ENCODE data around the gene SNRNP200. TPM values are rescaled to one million over a fixed set of nuclear protein-coding genes. Genes with fewer than 3 reads are reported as not detected.
A peak's percentile ranks its signal among the peaks of the same experiment; 100 is the strongest.

Gene SNRNP200
- total and polyA plus RNA-seq, 4 donors: 65.9 to 106 (median 88.0) TPM

GRCh38 chr2:96306370-96306769 lies 1.0 kb upstream of the SNRNP200 start:
- Histone ChIP-seq H3K27ac (ENCODE audit: low read depth in 1 of 2, low read length in 1 of 2) (no peak overlapping the region), H3K4me1 (ENCODE audit: control insufficient read depth in 5 of 5, insufficient read depth in 5 of 5, low read length in 5 of 5) (peaks cover 4 to 17% (median 10%) of the 10 kb centered on the region in 5 donors), H3K9me3 (ENCODE audit: control insufficient read depth in 4 of 4, insufficient read depth in 3 of 4, low read length in 3 of 4) (no peaks in the 10 kb centered on the region), H3K36me3 (ENCODE audit: control insufficient read depth in 4 of 4, insufficient read depth in 4 of 4, low read length in 4 of 4) (peaks cover 12 to 26% (median 18%) of the 10 kb centered on the region in 4 donors), H3K27me3 (ENCODE audit: control insufficient read depth in 3 of 3, insufficient read depth in 3 of 3, low read length in 2 of 3) (no peaks in the 10 kb centered on the region), H3K9ac (ENCODE audit: insufficient read depth in 1 of 2, low read length in 2 of 2) (peak overlapping the region in 1 of 2 donors; percentile 96), H3K4me3 (peak overlapping the region; percentile 96)
- ATAC-seq (ENCODE audit: insufficient read depth, low FRiP score): no peak
- DNase-seq: no peak
- WGBS, 2 donors: 86 to 96% methylated on average over 3 of the region's 3 CpGs
- TF ChIP-seq CTCF (IDR thresholded peaks at IDR 0.05; ENCODE audit: control extremely low read depth, extremely low read depth): no peak

- Histone ChIP-seq H3K27ac (ENCODE audit: low read depth in 1 of 2, low read length in 1 of 2) (peak overlapping the region; percentile 91 to 95), H3K4me1 (ENCODE audit: control insufficient read depth in 5 of 5, insufficient read depth in 5 of 5, low read length in 5 of 5) (peaks cover 4 to 17% (median 12%) of the 10 kb centered on the region in 5 donors), H3K27me3 (ENCODE audit: control insufficient read depth in 3 of 3, insufficient read depth in 3 of 3, low read length in 2 of 3) (no peaks in the 10 kb centered on the region), H3K9me3 (ENCODE audit: control insufficient read depth in 4 of 4, insufficient read depth in 3 of 4, low read length in 3 of 4) (no peaks in the 10 kb centered on the region), H3K9ac (ENCODE audit: insufficient read depth in 1 of 2, low read length in 2 of 2) (peak overlapping the region; percentile 89 to 96), H3K36me3 (ENCODE audit: control insufficient read depth in 4 of 4, insufficient read depth in 4 of 4, low read length in 4 of 4) (peaks cover 16 to 30% (median 22%) of the 10 kb centered on the region in 4 donors), H3K4me3 (peak overlapping the region; percentile 96)
- peak in 1 of 3 donors; percentile 5 for DNase-seq
- WGBS, 2 donors: 22 to 28% methylated on average over 9 of the region's 9 CpGs
- no peak for ATAC-seq (ENCODE audit: insufficient read depth, low FRiP score)
- TF ChIP-seq CTCF (IDR thresholded peaks at IDR 0.05; ENCODE audit: control extremely low read depth, extremely low read depth): no peak
These were observed 598 bp upstream of the SNRNP200 start for GRCh38 chr2:96305979-96306308.

DNA sequence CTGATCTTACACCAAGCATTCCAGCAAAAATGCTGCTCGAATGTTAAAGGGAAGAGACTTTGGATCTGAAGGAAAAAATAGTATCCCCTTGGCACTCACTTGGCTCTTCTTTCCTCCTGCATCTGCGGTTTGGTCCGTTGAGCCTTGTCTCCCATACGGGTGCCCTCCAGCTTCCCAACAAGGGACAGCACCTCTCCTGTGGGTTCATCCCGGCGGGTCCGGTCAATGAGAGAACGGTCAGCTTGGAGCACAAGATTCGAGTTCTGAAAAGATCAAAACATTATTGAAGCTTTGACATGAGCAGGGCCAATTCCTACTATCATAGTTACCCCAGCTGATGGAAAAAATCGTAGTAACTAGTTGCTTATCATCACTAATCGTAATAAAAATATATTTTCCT lies 740 bp downstream of the SNRNP200 start:
- WGBS, 2 donors: 67 to 79% methylated on average over 11 of the region's 11 CpGs
- ATAC-seq (ENCODE audit: insufficient read depth, low FRiP score): no peak
- TF ChIP-seq CTCF (IDR thresholded peaks at IDR 0.05; ENCODE audit: control extremely low read depth, extremely low read depth): no peak
- Histone ChIP-seq H3K9ac (ENCODE audit: insufficient read depth in 1 of 2, low read length in 2 of 2) (peak overlapping the region in 1 of 2 donors; percentile 63), H3K36me3 (ENCODE audit: control insufficient read depth in 4 of 4, insufficient read depth in 4 of 4, low read length in 4 of 4) (peaks cover 21 to 40% (median 28%) of the 10 kb centered on the region in 4 donors), H3K9me3 (ENCODE audit: control insufficient read depth in 4 of 4, insufficient read depth in 3 of 4, low read length in 3 of 4) (no peaks in the 10 kb centered on the region), H3K4me1 (ENCODE audit: control insufficient read depth in 5 of 5, insufficient read depth in 5 of 5, low read length in 5 of 5) (peaks cover 4 to 17% (median 12%) of the 10 kb centered on the region in 5 donors), H3K4me3 (peak overlapping the region; percentile 96), H3K27me3 (ENCODE audit: control insufficient read depth in 3 of 3, insufficient read depth in 3 of 3, low read length in 2 of 3) (no peaks in the 10 kb centered on the region), H3K27ac (ENCODE audit: low read depth in 1 of 2, low read length in 1 of 2) (peak overlapping the region in 1 of 2 donors; percentile 95)
- no peak for DNase-seq

DNA sequence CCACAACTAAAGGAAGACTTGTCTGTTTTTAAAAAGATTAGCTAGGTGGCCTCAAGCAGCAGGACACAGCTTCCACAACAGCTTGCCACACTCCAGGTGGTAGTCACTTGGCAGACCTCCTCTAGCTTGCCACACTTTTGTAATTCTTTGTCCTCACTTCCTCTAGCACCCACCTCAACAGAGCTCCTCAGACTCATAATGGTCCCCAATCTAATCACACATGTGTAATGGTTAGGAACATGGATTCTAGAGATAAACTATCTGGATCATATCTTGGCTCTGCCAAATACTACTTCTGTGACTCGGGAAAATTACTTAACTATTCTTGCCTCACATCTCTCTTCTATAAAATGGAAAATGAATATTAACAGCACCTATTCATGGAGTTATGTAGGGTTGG lies 3.5 kb downstream of the SNRNP200 start:
- no peak overlapping the region for H3K9ac ChIP-seq (ENCODE audit: insufficient read depth in 1 of 2, low read length in 2 of 2)
- no peak overlapping the region for H3K4me3 ChIP-seq
- no peak overlapping the region for H3K27ac ChIP-seq (ENCODE audit: low read depth in 1 of 2, low read length in 1 of 2)
- peaks cover 4 to 17% (median 12%) of the 10 kb centered on the region in 5 donors for H3K4me1 ChIP-seq (ENCODE audit: control insufficient read depth in 5 of 5, insufficient read depth in 5 of 5, low read length in 5 of 5)
- H3K9me3 ChIP-seq (ENCODE audit: control insufficient read depth in 4 of 4, insufficient read depth in 3 of 4, low read length in 3 of 4): no peaks in the 10 kb centered on the region
- DNase-seq: no peak
- no peak for ATAC-seq (ENCODE audit: insufficient read depth, low FRiP score)
- no peaks in the 10 kb centered on the region for H3K27me3 ChIP-seq (ENCODE audit: control insufficient read depth in 3 of 3, insufficient read depth in 3 of 3, low read length in 2 of 3)
- WGBS, 2 donors: 62 to 73% methylated on average over 1 of the region's 1 CpG
- peaks cover 47 to 67% (median 49%) of the 10 kb centered on the region in 4 donors for H3K36me3 ChIP-seq (ENCODE audit: control insufficient read depth in 4 of 4, insufficient read depth in 4 of 4, low read length in 4 of 4)
- no peak for TF ChIP-seq CTCF (IDR thresholded peaks at IDR 0.05; ENCODE audit: control extremely low read depth, extremely low read depth)
